GM23248 (cell line): Measurements from ENCODE around the gene STARD7. TPM values are rescaled to one million over a fixed set of nuclear protein-coding genes. Genes with fewer than 3 reads are reported as not detected.
A peak's percentile ranks its signal among the peaks of the same experiment; 100 is the strongest.

Experiments
- DNase-seq: peaks from one replicate; pipeline ENCODE4 v3.0.0-alpha.2; 2015
- H2AFZ ChIP-seq: fragments of 200-600 bp; sonication (generic); 2 replicates; pipeline ENCODE4 v1.6.1; 2016; ENCODE audit warnings: antibody characterized with exemption
- H3F3A ChIP-seq: fragments of 200-600 bp; sonication (generic); 2 replicates; pipeline ENCODE4 v1.6.1; 2016; ENCODE audit warnings: mild to moderate bottlenecking, antibody characterized with exemption, mixed run types; ENCODE audit not compliant: insufficient read depth
- H3K27ac ChIP-seq: fragments of 200-600 bp; sonication (generic); 2 replicates; pipeline ENCODE4 v1.5.1; 2016; ENCODE audit warnings: mild to moderate bottlenecking
- H3K27me3 ChIP-seq: fragments of 200-600 bp; sonication (generic); replicated peaks from 2 replicates; pipeline ENCODE4 v1.6.1; 2016; ENCODE audit warnings: mild to moderate bottlenecking; ENCODE audit not compliant: insufficient read depth
- H3K36me3 ChIP-seq: fragments of 200-600 bp; sonication (generic); 2 replicates; pipeline ENCODE4 v1.6.1; 2016; ENCODE audit warnings: low read depth, mild to moderate bottlenecking
- H3K4me1 ChIP-seq: fragments of 200-600 bp; sonication (generic); 2 replicates; pipeline ENCODE4 v1.6.1; 2016; ENCODE audit warnings: mild to moderate bottlenecking; ENCODE audit not compliant: insufficient read depth
- H3K4me2 ChIP-seq: fragments of 200-600 bp; sonication (generic); one replicate; pipeline ENCODE4 v1.6.1; 2016; ENCODE audit warnings: mild to moderate bottlenecking; ENCODE audit not compliant: unreplicated experiment
- H3K4me3 ChIP-seq: fragments of 200-600 bp; sonication (generic); 2 replicates; pipeline ENCODE4 v1.5.1; 2016; ENCODE audit warnings: mild to moderate bottlenecking
- H3K79me2 ChIP-seq: fragments of 200-600 bp; sonication (generic); 2 replicates; pipeline ENCODE4 v1.6.1; 2016; ENCODE audit warnings: mild to moderate bottlenecking; ENCODE audit not compliant: insufficient read depth
- H3K9ac ChIP-seq: fragments of 200-600 bp; sonication (generic); 2 replicates; pipeline ENCODE4 v1.6.1; 2016; ENCODE audit warnings: mild to moderate bottlenecking
- H3K9me2 ChIP-seq: fragments of 200-600 bp; sonication (generic); 2 replicates; pipeline ENCODE4 v1.6.1; 2016; ENCODE audit warnings: mixed run types, mild to moderate bottlenecking, moderate library complexity; ENCODE audit not compliant: insufficient read depth
- H3K9me3 ChIP-seq: fragments of 200-600 bp; sonication (generic); one replicate; pipeline ENCODE4 v1.6.1; 2017; ENCODE audit warnings: low read depth
- H4K20me1 ChIP-seq: fragments of 200-600 bp; sonication (generic); 2 replicates; pipeline ENCODE4 v1.6.0; 2016; ENCODE audit not compliant: insufficient read depth
- EZH2 ChIP-seq: fragments of 200-600 bp; sonication (generic); IDR thresholded peaks from 2 replicates; pipeline ENCODE4 v1.6.1; 2018; ENCODE audit warnings: antibody characterized with exemption, mild to moderate bottlenecking; ENCODE audit not compliant: insufficient read depth, poor library complexity, severe bottlenecking
- EZH2phosphoT487 ChIP-seq: fragments of 200-600 bp; sonication (generic); IDR thresholded peaks from 2 replicates; pipeline ENCODE4 v1.6.1; 2018; ENCODE audit warnings: antibody characterized with exemption, moderate library complexity, mild to moderate bottlenecking, low read depth; ENCODE audit not compliant: insufficient read depth
- WGBS, 2 experiments: methylation state at CpG; one replicate each; pipeline ENCODE4 v1.1.6; 2015 to 2017; ENCODE audit warnings: low lambda C conversion rate in 2 of 2, low coverage in 1 of 2; ENCODE audit errors: missing lambda C conversion rate in 2 of 2; 5-methylcytosine and 5-hydroxymethylcytosine counted together
- in situ Hi-C: fragments of 300-500 bp; cut with MboI; formaldehyde crosslinking; loops from 2 replicates; pipeline ENCODE4 v1.15.0; 2020
- polyA plus RNA-seq: library from polyadenylated mRNA; unstranded; fragments of >200 nt; fragmentation: Nextera tagmentation; extraction: Ambion mirVana; gene quantifications from 2 replicates; pipeline ENCODE4 v1.2.1, GENCODE V29; 2016
- total RNA-seq: library from RNA; depleted of rRNA; stranded (reverse); fragments of >200 nt; shearing (Covaris generic); gene quantifications from 2 replicates; pipeline ENCODE4 v1.2.3, GENCODE V29; 2014

The STARD7 gene
- total and polyA plus RNA-seq, 2 experiments from 2014 or later = 93.3 to 120 TPM

GRCh38 chr2:96139181-96139758 is 69.4 kb downstream of the STARD7 start:
- WGBS, 2 experiments = 73 to 74% methylated on average over 7 of the region's 7 CpGs
- Histone ChIP-seq H3K4me3 (no peak overlapping the region), H3K4me1 (no peaks in the 10 kb centered on the region), H4K20me1 (no peaks in the 10 kb centered on the region), H3K79me2 (no peaks in the 10 kb centered on the region), H3K9me3 (no peaks in the 10 kb centered on the region), H3K36me3 (no peaks in the 10 kb centered on the region), H2AFZ (no peak overlapping the region), H3K4me2 (no peak overlapping the region), H3K9ac (no peak overlapping the region), H3K9me2 (no peaks in the 10 kb centered on the region), H3K27me3 (no peaks in the 10 kb centered on the region), H3K27ac (no peak overlapping the region), H3F3A (no peaks in the 10 kb centered on the region)
- no peak for TF ChIP-seq EZH2
- no peak for TF ChIP-seq EZH2phosphoT487
- DNase-seq = no peak
- in situ Hi-C loops = no loop called here

- no peak for TF ChIP-seq EZH2phosphoT487
- Histone ChIP-seq H3K27me3 (no peaks in the 10 kb centered on the region), H3K27ac (no peak within 1 kb of the TSS), H4K20me1 (no peaks in the 10 kb centered on the region), H3F3A (no peaks in the 10 kb centered on the region), H3K79me2 (no peaks in the 10 kb centered on the region), H3K9me3 (no peaks in the 10 kb centered on the region), H3K36me3 (no peaks in the 10 kb centered on the region), H3K4me1 (no peaks in the 10 kb centered on the region), H3K4me2 (no peak within 1 kb of the TSS), H3K4me3 (no peak within 1 kb of the TSS), H2AFZ (no peak within 1 kb of the TSS), H3K9me2 (no peaks in the 10 kb centered on the region), H3K9ac (no peak within 1 kb of the TSS)
- DNase-seq = peak; percentile 53
- in situ Hi-C loops = no loop called here
- WGBS, 2 experiments = 9 to 10% methylated on average over 11 to 17 of the region's 17 CpGs
Measured at GRCh38 chr2:96138179-96139145, 70.2 kb downstream of the STARD7 start, which contains the start of gene ASTL. Gene ASTL (minus strand): TSS chr2:96138502. CDS start chr2:96138436, 66 bp downstream.

DNA sequence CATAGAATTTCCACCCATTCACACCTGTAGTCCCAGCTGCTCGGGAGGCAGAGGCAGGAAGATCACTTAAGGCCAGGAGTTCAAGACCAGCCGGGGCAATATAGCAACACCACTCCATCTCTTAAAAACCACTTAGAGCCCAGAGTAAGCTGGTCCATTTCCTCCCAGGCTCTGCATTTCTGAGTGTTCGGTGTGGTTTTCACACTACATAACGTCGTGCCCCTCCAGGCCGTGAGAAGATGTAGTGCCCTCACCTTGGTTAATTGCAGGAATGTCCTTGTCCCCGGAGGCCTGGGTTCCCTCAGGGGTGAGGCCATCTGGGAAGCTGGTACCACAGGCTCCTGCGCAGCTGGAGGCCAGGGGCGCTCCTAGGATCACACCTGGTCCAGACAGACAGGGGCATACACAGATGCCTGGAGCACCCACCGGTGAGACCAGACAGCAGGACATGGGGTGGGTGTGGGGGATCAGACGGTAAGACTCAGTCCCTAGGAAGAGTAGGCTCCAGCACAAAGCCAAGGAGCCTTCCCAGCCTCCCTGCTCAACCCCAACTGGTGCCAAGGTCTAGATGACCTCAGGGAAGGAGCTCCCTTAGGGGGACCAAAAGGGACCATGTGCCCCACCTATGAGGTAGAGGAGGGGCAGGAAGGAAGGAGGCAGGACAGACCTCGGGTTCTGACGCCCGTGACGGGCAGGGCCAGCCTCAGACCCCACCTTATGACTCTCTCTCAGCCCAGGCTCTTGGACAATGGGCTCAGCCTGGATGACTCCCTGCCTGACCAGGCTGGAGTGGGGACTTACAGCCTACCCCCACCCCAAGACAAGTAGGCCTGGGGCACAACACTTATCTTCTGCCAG is 71.1 kb downstream of the STARD7 start:
- Histone ChIP-seq H3K27me3 (no peaks in the 10 kb centered on the region), H3K4me3 (no peak overlapping the region), H3K9ac (no peak overlapping the region), H3K9me2 (no peaks in the 10 kb centered on the region), H4K20me1 (no peaks in the 10 kb centered on the region), H3K4me2 (no peak overlapping the region), H3K79me2 (no peaks in the 10 kb centered on the region), H3K36me3 (no peaks in the 10 kb centered on the region), H3K9me3 (no peaks in the 10 kb centered on the region), H3K4me1 (no peaks in the 10 kb centered on the region), H3F3A (no peaks in the 10 kb centered on the region), H3K27ac (no peak overlapping the region), H2AFZ (no peak overlapping the region)
- in situ Hi-C loops = no loop called here
- TF ChIP-seq EZH2 = no peak
- no peak for TF ChIP-seq EZH2phosphoT487
- WGBS, 2 experiments = 66 to 67% methylated on average over 15 of the region's 15 CpGs
- no peak for DNase-seq

GRCh38 chr2:96136129-96136720 is 72.4 kb downstream of the STARD7 start:
- 59% methylated on average over 8 of the region's 8 CpGs for WGBS, 2 experiments
- DNase-seq = no peak
- Histone ChIP-seq H3K79me2 (no peaks in the 10 kb centered on the region), H3K9ac (no peak overlapping the region), H2AFZ (no peak overlapping the region), H3K36me3 (no peaks in the 10 kb centered on the region), H3K27me3 (no peaks in the 10 kb centered on the region), H3K4me2 (no peak overlapping the region), H3K9me2 (no peaks in the 10 kb centered on the region), H3K27ac (no peak overlapping the region), H3K9me3 (no peaks in the 10 kb centered on the region), H3K4me1 (no peaks in the 10 kb centered on the region), H3K4me3 (no peak overlapping the region), H3F3A (no peaks in the 10 kb centered on the region), H4K20me1 (no peaks in the 10 kb centered on the region)
- in situ Hi-C loops = no loop called here
- TF ChIP-seq EZH2 (no peak), EZH2phosphoT487 (no peak)
